HEK293 (cell line): ENCODE data around the gene IDH1.

ENCODE experiments used
- KLF1 ChIP-seq: fragments of 450-650 bp; formaldehyde crosslinking; IDR thresholded peaks from 2 replicates; pipeline ENCODE4 v1.5.1; 2016; ENCODE audit warnings: missing biosample characterization, missing genetic modification characterization
- ZNF24 ChIP-seq: fragments of 450-650 bp; formaldehyde crosslinking; IDR thresholded peaks from 2 replicates; pipeline ENCODE4 v1.5.1; 2016; ENCODE audit warnings: missing biosample characterization, missing genetic modification characterization

DNA sequence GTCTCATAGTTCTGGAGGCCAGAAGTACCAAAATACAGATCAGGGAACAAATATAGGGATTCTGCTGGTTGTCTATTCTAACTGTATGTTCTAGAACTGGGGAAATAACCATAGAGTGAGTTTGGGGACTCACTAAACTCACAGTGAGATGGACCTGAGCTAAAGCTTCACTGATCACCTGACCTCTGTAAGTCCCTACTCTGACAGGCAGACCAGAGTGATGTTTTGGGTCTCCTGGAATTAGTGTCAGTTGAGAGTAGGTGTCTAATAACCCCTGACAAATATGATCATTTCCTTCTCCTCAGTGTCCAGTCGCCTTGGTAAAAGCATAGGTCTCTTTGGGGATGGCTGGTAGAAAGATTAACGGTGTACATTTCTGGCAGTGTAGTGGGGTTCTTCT, 25.4 kb upstream of the IDH1 start:
- TF ChIP-seq KLF1: no peak
- no peak for TF ChIP-seq ZNF24 (tag by site-specific recombination)
